Suprapubic skin (tissue), 4 donors: ENCODE measurements around the gene TUBB4B. TPM values are rescaled to one million over a fixed set of nuclear protein-coding genes. Genes with fewer than 3 reads are reported as not detected.
"Not testable (repeated sequence)": the region's sequence is repeated elsewhere in the genome, so short reads cannot be mapped to it uniquely, and the experiment has no call there.

Experiments
- DNase-seq, 2 donors: peaks; one replicate each; pipeline ENCODE4 v3.0.0-alpha.2; 2019; ENCODE audit warnings: low spot score in 2 of 2
- H3K27ac ChIP-seq: fragments of 200-600 bp; sonication (generic); one replicate; pipeline ENCODE4 v1.5.1; 2019
- H3K27me3 ChIP-seq: fragments of 200-600 bp; sonication (generic); one replicate; pipeline ENCODE4 v1.5.1; 2019
- H3K36me3 ChIP-seq: fragments of 200-600 bp; sonication (generic); one replicate; pipeline ENCODE4 v1.5.1; 2019
- H3K4me1 ChIP-seq: fragments of 200-600 bp; sonication (generic); one replicate; pipeline ENCODE4 v1.5.1; 2019
- H3K4me3 ChIP-seq: fragments of 200-600 bp; sonication (generic); one replicate; pipeline ENCODE4 v1.5.1; 2019; ENCODE audit warnings: mild to moderate bottlenecking
- H3K9me3 ChIP-seq: fragments of 200-600 bp; sonication (generic); one replicate; pipeline ENCODE4 v1.5.1; 2019
- EP300 ChIP-seq: sonication (generic); formaldehyde crosslinking; IDR thresholded peaks from one replicate; pipeline ENCODE4 v1.6.1; 2017; ENCODE audit warnings: antibody characterized with exemption
- POLR2A ChIP-seq, 2 donors: fragments of 450-650 bp; IDR thresholded peaks; one replicate each; pipeline ENCODE4 v1.6.1; 2017; ENCODE audit warnings: antibody characterized with exemption in 2 of 2, mild to moderate bottlenecking in 2 of 2, moderate library complexity in 2 of 2
- POLR2AphosphoS5 ChIP-seq, 3 donors: sonication (generic); formaldehyde crosslinking; IDR thresholded peaks; one replicate each; pipeline ENCODE4 v1.6.1; 2017; ENCODE audit warnings: antibody characterized with exemption in 3 of 3
- WGBS: methylation state at CpG from one replicate; pipeline ENCODE4 v1.1.5; 2018; 5-methylcytosine and 5-hydroxymethylcytosine counted together
- total RNA-seq, 4 donors: library from RNA; depleted of rRNA; stranded (reverse); fragments of >200 nt; gene quantifications; one replicate each; pipeline ENCODE4 v1.1.0, GENCODE V29; 2016
- TF ChIP-seq, protein P1 (sequence below), 2 donors: fragments of 200-600 bp in 1 of 2; fragments of 450-650 bp in 1 of 2; sonication (generic) in 1 of 2; IDR thresholded peaks; one replicate each; pipeline ENCODE4 v1.5.1; 2016 to 2019; ENCODE audit warnings: antibody characterized with exemption in 2 of 2, mild to moderate bottlenecking in 1 of 2, moderate library complexity in 1 of 2

Gene TUBB4B
- total RNA-seq, 4 donors from 2014 or later = 225 to 708 (median 639) TPM

DNA sequence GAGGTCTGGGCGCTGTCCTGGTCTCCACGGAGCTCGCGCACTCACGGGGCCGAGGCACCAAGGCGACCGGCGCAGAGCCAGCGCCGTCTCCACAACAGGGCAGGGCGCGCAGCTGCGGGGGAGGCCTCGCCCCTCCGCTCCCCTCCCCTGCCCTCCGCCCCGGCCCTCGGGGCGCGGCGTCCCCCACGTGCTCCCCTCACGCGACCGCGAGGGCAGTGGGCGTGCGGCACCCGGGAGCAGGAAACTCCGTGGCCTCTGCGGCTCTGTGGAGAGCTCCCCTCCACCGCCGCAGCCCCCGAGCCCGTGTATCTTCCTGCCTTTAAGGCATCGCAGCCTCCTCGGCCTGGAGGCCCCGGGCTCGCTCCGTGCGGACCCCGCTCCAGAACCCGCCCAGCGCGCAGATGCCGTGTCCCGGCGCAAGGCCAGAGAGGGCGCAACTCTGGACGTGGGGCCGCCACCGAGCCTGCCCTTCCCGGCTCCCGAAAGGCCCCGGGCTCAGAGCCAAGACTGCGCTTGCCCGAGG is 708 bp upstream of the TUBB4B start:
- under 1% methylated on average over 31 of the region's 58 CpGs for WGBS
- H3K27ac ChIP-seq = peak overlapping the region; percentile 96
- TF ChIP-seq POLR2A (IDR thresholded peaks at IDR 0.05) = peak in 1 of 2 donors; percentile 28
- TF ChIP-seq, protein P1, sequence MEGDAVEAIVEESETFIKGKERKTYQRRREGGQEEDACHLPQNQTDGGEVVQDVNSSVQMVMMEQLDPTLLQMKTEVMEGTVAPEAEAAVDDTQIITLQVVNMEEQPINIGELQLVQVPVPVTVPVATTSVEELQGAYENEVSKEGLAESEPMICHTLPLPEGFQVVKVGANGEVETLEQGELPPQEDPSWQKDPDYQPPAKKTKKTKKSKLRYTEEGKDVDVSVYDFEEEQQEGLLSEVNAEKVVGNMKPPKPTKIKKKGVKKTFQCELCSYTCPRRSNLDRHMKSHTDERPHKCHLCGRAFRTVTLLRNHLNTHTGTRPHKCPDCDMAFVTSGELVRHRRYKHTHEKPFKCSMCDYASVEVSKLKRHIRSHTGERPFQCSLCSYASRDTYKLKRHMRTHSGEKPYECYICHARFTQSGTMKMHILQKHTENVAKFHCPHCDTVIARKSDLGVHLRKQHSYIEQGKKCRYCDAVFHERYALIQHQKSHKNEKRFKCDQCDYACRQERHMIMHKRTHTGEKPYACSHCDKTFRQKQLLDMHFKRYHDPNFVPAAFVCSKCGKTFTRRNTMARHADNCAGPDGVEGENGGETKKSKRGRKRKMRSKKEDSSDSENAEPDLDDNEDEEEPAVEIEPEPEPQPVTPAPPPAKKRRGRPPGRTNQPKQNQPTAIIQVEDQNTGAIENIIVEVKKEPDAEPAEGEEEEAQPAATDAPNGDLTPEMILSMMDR (IDR thresholded peaks at IDR 0.05) = no peak
- H3K9me3 ChIP-seq = no peaks in the 10 kb centered on the region
- H3K4me1 ChIP-seq = peaks cover 80% of the 10 kb centered on the region
- peaks cover 15% of the 10 kb centered on the region for H3K36me3 ChIP-seq
- H3K4me3 ChIP-seq = peak overlapping the region; percentile 88
- H3K27me3 ChIP-seq = peaks cover 7% of the 10 kb centered on the region
- DNase-seq = peak; percentile 91 to 93

DNA sequence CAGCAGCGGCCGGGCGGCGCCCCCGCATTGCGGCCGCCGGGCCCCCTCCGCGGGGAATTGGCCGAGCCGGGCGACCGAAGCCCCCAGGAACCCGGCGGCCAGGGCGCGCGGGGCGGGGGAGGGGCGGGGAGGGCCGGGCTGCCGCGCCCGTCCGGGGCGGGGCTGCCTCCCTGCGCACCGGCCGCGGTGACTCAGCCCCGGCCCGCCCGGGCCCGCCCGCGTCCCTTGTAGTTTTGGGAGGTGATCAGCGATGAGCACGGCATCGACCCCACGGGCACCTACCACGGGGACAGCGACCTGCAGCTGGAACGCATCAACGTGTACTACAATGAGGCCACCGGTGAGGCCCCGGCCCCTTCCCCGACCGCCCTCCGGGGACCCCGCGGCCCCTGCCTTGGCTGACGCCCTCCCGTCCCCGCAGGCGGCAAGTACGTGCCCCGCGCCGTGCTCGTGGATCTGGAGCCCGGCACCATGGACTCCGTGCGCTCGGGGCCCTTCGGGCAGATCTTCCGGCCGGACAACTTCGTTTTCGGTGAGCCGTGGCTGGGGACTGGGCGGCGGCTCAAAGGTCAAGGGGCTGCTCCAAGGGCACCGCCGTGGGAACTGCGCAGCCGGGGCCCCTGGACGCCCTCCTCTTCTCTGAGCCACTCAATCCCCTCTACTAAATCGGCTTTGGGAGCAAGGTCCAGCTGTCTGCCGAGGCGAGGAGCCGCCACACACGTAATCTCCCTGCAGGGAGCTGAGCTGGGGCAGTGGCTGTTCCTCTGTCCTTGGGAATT is 592 bp downstream of the TUBB4B start:
- WGBS = 35% methylated on average over 4 of the region's 83 CpGs
- no peaks in the 10 kb centered on the region for H3K27me3 ChIP-seq
- H3K4me1 ChIP-seq = peaks cover 76% of the 10 kb centered on the region
- peak overlapping the region; percentile 88 for H3K4me3 ChIP-seq
- peak overlapping the region; percentile 96 for H3K27ac ChIP-seq
- H3K36me3 ChIP-seq = peaks cover 15% of the 10 kb centered on the region
- no peak for DNase-seq
- H3K9me3 ChIP-seq = no peaks in the 10 kb centered on the region
- TF ChIP-seq POLR2AphosphoS5 (IDR thresholded peaks at IDR 0.05) = peak in 2 of 3 donors; percentile 16 to 21
- TF ChIP-seq EP300 = no peak
- no peak for TF ChIP-seq POLR2A (IDR thresholded peaks at IDR 0.05)
- TF ChIP-seq, protein P1 (IDR thresholded peaks at IDR 0.05) = no peak

DNA sequence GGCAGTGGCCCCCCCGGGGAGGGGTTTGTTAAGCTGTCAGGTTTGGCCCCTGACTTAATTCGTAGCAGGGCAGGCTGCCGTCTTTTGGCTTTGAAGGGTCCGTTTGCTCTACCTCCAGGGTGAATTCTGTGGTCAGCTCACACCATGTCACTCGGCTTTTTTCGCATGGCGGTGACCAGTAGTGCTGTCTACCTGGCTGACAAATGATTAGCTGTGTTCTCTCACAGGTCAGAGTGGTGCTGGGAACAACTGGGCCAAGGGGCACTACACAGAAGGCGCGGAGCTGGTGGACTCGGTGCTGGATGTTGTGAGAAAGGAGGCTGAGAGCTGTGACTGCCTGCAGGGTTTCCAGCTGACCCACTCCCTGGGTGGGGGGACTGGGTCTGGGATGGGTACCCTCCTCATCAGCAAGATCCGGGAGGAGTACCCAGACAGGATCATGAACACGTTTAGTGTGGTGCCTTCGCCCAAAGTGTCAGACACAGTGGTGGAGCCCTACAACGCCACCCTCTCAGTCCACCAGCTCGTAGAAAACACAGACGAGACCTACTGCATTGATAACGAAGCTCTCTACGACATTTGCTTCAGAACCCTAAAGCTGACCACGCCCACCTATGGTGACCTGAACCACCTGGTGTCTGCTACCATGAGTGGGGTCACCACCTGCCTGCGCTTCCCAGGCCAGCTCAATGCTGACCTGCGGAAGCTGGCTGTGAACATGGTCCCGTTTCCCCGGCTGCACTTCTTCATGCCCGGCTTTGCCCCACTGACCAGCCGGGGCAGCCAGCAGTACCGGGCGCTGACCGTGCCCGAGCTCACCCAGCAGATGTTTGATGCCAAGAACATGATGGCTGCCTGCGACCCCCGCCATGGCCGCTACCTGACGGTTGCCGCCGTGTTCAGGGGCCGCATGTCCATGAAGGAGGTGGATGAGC is 1.4 kb downstream of the TUBB4B start:
- Histone ChIP-seq H3K27me3 (no peaks in the 10 kb centered on the region), H3K4me1 (peaks cover 67% of the 10 kb centered on the region), H3K36me3 (peaks cover 15% of the 10 kb centered on the region), H3K9me3 (no peaks in the 10 kb centered on the region), H3K27ac (peak overlapping the region; percentile 96), H3K4me3 (peak overlapping the region; percentile 88)
- DNase-seq = no peak
- WGBS = 62% methylated on average over 16 of the region's 36 CpGs
- TF ChIP-seq EP300 (no peak), POLR2A (IDR thresholded peaks at IDR 0.05) (no peak), POLR2AphosphoS5 (IDR thresholded peaks at IDR 0.05) (no peak)
- TF ChIP-seq, protein P1 (IDR thresholded peaks at IDR 0.05) = no peak

DNA sequence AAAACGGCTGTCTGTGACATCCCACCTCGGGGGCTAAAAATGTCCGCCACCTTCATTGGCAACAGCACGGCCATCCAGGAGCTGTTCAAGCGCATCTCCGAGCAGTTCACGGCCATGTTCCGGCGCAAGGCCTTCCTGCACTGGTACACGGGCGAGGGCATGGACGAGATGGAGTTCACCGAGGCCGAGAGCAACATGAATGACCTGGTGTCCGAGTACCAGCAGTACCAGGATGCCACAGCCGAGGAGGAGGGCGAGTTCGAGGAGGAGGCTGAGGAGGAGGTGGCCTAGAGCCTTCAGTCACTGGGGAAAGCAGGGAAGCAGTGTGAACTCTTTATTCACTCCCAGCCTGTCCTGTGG is 2.2 kb downstream of the TUBB4B start:
- Histone ChIP-seq H3K36me3 (peaks cover 15% of the 10 kb centered on the region), H3K4me1 (peaks cover 60% of the 10 kb centered on the region)
- not testable (repeated sequence) for DNase-seq, H3K9me3 ChIP-seq, H3K4me3 ChIP-seq, H3K27me3 ChIP-seq, H3K27ac ChIP-seq
- WGBS = 82% methylated on average over 14 of the region's 18 CpGs

DNA sequence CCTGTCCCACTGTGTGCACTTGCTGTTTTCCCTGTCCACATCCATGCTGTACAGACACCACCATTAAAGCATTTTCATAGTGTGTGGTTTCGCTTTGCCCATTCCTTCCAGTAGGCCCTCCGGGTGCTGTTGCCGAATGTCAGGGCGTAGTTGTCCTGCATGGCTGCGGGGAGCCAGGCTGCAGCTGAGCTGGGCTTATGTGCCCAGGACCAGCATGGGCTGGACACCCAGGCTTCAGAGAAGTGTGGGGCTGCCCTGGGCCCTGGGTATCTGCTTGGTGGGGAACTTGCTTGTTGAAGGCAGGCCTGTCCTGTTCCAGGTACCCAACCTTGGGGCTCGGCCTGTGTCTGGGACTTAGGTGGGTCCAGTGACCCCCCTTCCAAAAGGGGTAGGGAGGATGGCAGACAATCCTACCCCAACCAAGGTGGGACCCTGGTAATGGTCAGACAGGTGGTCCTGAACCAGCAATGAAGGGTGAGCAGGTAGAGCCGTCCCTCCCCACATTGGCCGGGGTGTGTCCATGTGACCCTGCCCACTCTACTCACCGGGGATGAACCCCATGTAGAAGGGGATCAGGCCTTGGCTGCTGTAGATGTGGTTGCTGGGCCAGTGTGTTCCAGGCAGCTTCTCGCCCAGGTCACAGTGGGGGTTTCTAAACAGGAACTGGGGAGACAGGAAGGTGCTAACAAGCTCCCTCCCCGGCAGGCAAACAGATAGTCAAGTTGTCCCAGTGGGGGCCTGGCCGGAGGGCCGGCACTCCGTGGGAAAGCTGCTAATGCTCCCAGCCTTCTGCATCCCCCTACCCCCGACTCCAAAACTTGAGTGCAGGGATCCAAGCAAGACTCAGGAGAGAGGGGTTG is 2.8 kb downstream of the TUBB4B start:
- no peaks in the 10 kb centered on the region for H3K9me3 ChIP-seq
- H3K27me3 ChIP-seq = no peaks in the 10 kb centered on the region
- H3K4me3 ChIP-seq = no peak overlapping the region
- TF ChIP-seq POLR2AphosphoS5 (IDR thresholded peaks at IDR 0.05) (no peak), POLR2A (IDR thresholded peaks at IDR 0.05) (no peak), EP300 (no peak)
- TF ChIP-seq, protein P1 (IDR thresholded peaks at IDR 0.05) = no peak
- H3K36me3 ChIP-seq = peaks cover 15% of the 10 kb centered on the region
- WGBS = 60% methylated on average over 11 of the region's 15 CpGs
- no peak for DNase-seq
- no peak overlapping the region for H3K27ac ChIP-seq
- H3K4me1 ChIP-seq = peaks cover 54% of the 10 kb centered on the region
